Right lobe of liver (tissue), 4 donors: ENCODE data around the gene CAPN3.
"Not testable (repeated sequence)": the region's sequence is repeated elsewhere in the genome, so short reads cannot be mapped to it uniquely, and the experiment has no call there.

Experiments
- POLR2A ChIP-seq: fragments of 450-650 bp; IDR thresholded peaks from one replicate; pipeline ENCODE4 v1.6.1; 2017; ENCODE audit warnings: antibody characterized with exemption, mild to moderate bottlenecking
- TF ChIP-seq, protein P1 (sequence below), 4 donors: fragments of 200-600 bp in 3 of 4; fragments of 450-650 bp in 1 of 4; IDR thresholded peaks; one replicate each; pipeline versions ENCODE4 v1.5.1 to v1.8.0; 2016 to 2022; ENCODE audit warnings: antibody characterized with exemption in 4 of 4, mild to moderate bottlenecking in 2 of 4
- donor health status: DM: no; HTN: no; CAD: no.
- donor health status: DM: no; HTN: no; CAD: no.
- donor health status: DM: no; HTN: yes; CAD: no.

DNA sequence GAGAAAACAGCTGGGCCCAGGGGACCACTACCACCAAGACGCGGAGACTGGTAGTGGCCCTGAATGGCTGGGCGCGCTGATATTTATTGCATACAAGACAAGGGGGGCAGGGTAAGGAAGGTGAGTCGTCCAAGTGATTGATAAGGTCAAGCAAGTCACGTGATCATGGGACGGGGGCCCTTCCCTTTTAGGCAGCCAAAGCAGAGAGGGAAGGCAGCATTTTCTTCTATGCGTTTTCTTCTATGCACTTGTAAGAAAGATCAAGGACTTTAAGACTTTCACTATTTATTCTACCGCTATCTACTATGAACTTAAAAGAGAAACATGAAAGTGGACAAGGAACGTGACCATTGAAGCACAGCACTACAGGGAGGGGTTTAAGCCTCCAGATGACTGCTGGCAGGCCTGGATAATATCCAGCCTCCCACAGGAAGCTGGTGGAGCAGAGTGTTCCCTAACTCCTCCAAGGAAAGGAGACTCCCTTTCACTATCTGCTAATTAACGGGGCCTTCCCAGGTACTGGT is 43.0 kb upstream of the CAPN3 start:
- TF ChIP-seq, protein P1, sequence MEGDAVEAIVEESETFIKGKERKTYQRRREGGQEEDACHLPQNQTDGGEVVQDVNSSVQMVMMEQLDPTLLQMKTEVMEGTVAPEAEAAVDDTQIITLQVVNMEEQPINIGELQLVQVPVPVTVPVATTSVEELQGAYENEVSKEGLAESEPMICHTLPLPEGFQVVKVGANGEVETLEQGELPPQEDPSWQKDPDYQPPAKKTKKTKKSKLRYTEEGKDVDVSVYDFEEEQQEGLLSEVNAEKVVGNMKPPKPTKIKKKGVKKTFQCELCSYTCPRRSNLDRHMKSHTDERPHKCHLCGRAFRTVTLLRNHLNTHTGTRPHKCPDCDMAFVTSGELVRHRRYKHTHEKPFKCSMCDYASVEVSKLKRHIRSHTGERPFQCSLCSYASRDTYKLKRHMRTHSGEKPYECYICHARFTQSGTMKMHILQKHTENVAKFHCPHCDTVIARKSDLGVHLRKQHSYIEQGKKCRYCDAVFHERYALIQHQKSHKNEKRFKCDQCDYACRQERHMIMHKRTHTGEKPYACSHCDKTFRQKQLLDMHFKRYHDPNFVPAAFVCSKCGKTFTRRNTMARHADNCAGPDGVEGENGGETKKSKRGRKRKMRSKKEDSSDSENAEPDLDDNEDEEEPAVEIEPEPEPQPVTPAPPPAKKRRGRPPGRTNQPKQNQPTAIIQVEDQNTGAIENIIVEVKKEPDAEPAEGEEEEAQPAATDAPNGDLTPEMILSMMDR (IDR thresholded peaks at IDR 0.05) = not testable (repeated sequence)
- not testable (repeated sequence) for TF ChIP-seq POLR2A
